GM12872 (cell line): Measurements from ENCODE around the gene NEAT1.

Experiments used
- TF ChIP-seq, protein P1 (sequence below): IDR thresholded peaks from 3 replicates; pipeline ENCODE4 v1.5.1; 2011; ENCODE audit warnings: low read depth, mild to moderate bottlenecking, low read length, moderate library complexity; ENCODE audit not compliant: insufficient read depth

NEAT1 gene

DNA sequence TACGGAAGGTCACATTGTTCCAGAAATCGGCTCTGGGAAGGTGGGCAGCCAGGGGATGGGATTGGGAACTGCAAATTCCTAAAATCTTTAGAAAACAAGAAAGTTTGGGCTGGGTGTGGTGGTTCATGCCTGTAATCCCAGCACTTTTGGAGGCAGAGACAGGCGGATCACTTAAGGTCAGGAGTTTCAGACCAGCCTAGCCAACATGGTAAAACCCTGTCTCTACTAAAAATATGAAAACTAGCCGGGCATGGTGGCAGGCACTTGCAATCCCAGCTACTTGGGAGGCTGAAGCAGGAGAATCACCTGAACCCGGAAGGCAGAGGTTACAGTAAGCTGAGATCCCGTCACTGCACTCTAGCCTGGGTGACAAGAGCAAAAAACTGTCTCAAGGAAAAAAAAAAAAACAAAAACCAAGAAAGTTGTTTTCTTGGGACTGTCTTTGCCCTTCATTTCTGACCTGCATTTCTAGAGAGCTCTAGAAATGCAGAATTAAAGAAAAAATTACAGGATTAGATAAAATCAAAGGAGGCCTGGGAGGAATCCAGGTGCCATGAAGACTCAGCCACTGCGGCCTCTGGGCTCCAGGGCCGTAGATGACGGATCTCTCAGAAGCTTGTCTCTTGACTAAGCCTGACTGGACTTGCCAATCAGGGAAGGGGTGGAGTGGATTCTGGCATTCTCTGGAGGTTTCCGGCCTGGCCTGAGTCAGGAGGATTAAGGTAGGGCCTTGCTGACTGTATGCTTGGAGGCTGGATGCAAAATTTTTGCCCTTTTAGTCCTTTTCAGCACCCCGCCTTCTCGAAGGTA, 71.0 kb downstream of the NEAT1 start:
- TF ChIP-seq, protein P1, sequence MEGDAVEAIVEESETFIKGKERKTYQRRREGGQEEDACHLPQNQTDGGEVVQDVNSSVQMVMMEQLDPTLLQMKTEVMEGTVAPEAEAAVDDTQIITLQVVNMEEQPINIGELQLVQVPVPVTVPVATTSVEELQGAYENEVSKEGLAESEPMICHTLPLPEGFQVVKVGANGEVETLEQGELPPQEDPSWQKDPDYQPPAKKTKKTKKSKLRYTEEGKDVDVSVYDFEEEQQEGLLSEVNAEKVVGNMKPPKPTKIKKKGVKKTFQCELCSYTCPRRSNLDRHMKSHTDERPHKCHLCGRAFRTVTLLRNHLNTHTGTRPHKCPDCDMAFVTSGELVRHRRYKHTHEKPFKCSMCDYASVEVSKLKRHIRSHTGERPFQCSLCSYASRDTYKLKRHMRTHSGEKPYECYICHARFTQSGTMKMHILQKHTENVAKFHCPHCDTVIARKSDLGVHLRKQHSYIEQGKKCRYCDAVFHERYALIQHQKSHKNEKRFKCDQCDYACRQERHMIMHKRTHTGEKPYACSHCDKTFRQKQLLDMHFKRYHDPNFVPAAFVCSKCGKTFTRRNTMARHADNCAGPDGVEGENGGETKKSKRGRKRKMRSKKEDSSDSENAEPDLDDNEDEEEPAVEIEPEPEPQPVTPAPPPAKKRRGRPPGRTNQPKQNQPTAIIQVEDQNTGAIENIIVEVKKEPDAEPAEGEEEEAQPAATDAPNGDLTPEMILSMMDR = no peak
